Activated T-cell treated with anti-CD3 and anti-CD28 coated beads, Interleukin-2, amount 50 U/mL, for 48 hours (primary cell): ENCODE measurements around the gene GCDH.
A peak's percentile ranks its signal among the peaks of the same experiment; 100 is the strongest.
"Not testable (repeated sequence)": the region's sequence is repeated elsewhere in the genome, so short reads cannot be mapped to it uniquely, and the experiment has no call there.

Experiments used
- DNase-seq, 2 experiments: peaks; one replicate each; pipeline ENCODE4 v3.0.0-alpha.2; 2020

The GCDH gene

GRCh38 chr19:12890787-12891552, at the start of gene GCDH:
GCDH (plus strand) TSS chr19:12891160; CDS start chr19:12891305, 145 bp downstream.
- peak; percentile 96 for DNase-seq

GRCh38 chr19:12842511-12842910, 48.4 kb upstream of the GCDH start:
- DNase-seq: no peak

GRCh38 chr19:12843328-12843727, 47.6 kb upstream of the GCDH start:
- no peak for DNase-seq

GRCh38 chr19:12843999-12844732, 46.8 kb upstream of the GCDH start:
- no peak for DNase-seq

GRCh38 chr19:12846613-12847012, 44.3 kb upstream of the GCDH start:
- DNase-seq: not testable (repeated sequence)

GRCh38 chr19:12847159-12848139, 43.5 kb upstream of the GCDH start:
- DNase-seq: peak; percentile 95 to 96

GRCh38 chr19:12856653-12857052, 34.3 kb upstream of the GCDH start:
- no peak for DNase-seq

- no peak for DNase-seq
These were observed 32.7 kb upstream of the GCDH start for GRCh38 chr19:12858041-12858928.

- DNase-seq: no peak
These were observed 31.4 kb upstream of the GCDH start for GRCh38 chr19:12859546-12859945.

- no peak for DNase-seq
These were observed 26.8 kb upstream of the GCDH start for GRCh38 chr19:12864143-12864542.

GRCh38 chr19:12864721-12865715, 25.9 kb upstream of the GCDH start:
- no peak for DNase-seq

- no peak for DNase-seq
These were observed 25.1 kb upstream of the GCDH start for GRCh38 chr19:12865746-12866415.

GRCh38 chr19:12866416-12867119, 24.4 kb upstream of the GCDH start:
- no peak for DNase-seq

GRCh38 chr19:12867120-12868099, 23.6 kb upstream of the GCDH start:
- peak; percentile 78 to 84 for DNase-seq

GRCh38 chr19:12868540-12869112, 22.3 kb upstream of the GCDH start:
- DNase-seq: peak; percentile 39 to 57

GRCh38 chr19:12871681-12872080, 19.3 kb upstream of the GCDH start:
- DNase-seq: no peak

- no peak for DNase-seq
These were observed 18.7 kb upstream of the GCDH start for GRCh38 chr19:12872255-12872654.
